T-helper 1 cell treated with Interleukin-12 subunit alpha and Interleukin-12 subunit beta and Interleukin-4 antibody, amounts not matched to agents 30 ng/mL and 1 ng/mL, for 36 hours (primary cell): ENCODE results near the gene SVEP1. TPM values are rescaled to one million over a fixed set of nuclear protein-coding genes. Genes with fewer than 3 reads are reported as not detected.

Experiments
- intact Hi-C: fragments of 100-400 bp; cut with micrococcal nuclease; formaldehyde crosslinking; loops from one replicate; pipeline ENCODE4 v1.15.1; 2024
- total RNA-seq: library from RNA; stranded (reverse); gene quantifications from 2 replicates; pipeline ENCODE4 v1.2.3, GENCODE V29; 2022

The SVEP1 gene
- total RNA-seq, 1 donor from 2014 or later, result not detected

DNA sequence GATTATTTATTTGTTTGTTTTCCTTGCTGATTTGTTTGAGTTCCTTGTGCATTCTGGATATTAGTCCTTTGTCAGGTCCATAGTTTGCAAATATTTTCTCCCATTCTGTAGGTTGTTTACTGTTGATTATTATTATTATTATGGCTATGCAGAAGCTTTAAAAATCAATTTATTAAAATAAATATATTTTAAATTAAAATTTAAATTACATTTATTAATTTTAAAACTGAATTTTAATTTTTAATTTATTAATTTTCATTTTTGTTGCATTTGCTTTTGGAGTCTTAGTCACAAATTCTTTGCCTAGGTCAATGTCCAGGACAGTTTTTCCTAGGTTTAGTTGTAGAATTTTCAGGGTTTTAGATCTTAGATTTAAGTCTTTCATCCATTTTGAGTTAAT, 50.9 kb downstream of the SVEP1 start:
- intact Hi-C loops, result no loop called here

- intact Hi-C loops, result no loop called here
Measured at GRCh38 chr9:110526426-110526825, 53.1 kb downstream of the SVEP1 start.

DNA sequence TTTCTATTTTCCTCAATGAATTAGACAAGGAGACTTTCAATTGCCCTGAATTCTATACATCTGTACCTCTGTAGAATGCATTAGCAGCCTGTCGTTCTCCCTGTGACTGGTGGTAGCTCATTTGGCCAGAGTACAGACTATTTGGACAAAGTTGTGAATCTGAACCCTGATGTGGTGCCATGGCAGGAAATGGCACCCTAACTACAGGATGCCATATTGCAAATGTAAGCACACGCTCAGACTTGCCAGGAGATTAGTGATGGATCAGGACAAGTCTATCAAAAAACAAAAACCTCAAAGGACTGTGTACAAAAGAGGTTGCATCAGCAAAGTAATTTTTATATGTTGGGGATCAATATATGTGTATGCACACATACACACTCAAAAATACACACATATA, 58.3 kb downstream of the SVEP1 start:
- intact Hi-C loops, result no loop called here

DNA sequence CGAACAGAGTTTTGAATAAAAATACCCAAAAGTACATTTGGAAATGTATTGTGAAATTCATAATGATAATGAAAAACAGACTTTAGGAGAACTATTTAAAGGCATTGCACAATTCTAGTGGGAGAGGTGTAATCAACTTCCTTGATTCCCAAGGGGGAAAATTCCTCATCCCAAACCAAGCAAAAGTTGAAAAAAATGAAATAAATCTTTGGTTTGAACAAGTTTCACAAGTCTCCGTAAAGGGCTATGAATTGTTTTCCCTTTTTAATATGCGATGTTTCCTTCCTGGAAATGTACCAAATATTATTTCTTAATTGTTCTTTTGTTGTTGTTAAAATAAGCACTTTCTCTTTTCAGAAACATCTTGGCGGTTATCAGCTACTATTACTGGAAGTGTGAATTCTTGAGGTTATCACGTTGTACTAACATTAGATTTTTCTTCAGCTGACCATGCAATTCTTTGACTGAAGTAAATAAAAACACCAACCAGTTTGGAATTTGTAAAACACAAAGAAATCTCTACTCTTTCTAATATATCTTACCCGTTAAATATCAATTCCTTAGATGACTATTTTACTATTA, 59.3 kb downstream of the SVEP1 start:
- intact Hi-C loops, result no loop called here

DNA sequence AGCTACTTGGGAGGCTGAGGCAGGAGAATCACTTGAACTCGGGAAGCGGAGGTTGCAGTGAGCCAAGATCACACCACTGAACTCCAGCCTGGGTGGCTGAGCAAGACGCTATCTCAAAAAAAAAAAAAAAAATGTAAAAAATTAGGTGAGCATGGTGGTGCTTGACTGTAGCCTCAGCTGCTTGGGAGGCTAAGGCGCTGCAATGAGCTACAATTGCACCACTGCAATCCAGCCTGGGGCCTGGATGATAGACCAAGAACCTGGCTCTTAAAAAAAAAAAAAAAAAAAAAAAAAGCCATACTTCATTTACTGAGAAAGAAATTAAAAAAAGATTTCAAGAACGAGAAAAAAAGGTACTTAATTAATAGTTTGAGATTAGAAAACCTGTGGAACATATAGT, 62.1 kb downstream of the SVEP1 start:
- intact Hi-C loops, result no loop called here

GRCh38 chr9:110514897-110515296, 64.6 kb downstream of the SVEP1 start:
- intact Hi-C loops, result no loop called here

- intact Hi-C loops, result no loop called here
Measured at GRCh38 chr9:110512817-110513216, 66.7 kb downstream of the SVEP1 start.

- intact Hi-C loops, result no loop called here
Measured at GRCh38 chr9:110509792-110510191, 69.7 kb downstream of the SVEP1 start.

DNA sequence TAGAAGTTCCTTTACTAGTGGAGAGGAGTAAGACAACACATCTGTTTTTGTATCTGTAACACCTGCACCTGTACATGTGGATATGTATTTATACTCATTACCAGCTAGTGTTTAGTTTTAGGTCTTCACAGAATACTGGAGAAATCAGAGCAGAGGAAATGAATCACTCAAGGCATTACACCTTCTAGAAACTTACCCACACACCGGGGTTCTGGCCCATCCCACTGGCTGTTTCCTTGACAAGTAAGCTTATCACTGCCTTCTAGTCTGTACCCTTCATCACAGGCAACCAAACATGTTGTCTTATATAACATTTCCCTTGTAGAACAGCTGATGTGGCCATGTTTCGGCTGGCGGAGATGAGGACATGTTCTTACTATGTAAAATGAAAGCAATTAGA, 76.7 kb downstream of the SVEP1 start:
- intact Hi-C loops, result no loop called here

DNA sequence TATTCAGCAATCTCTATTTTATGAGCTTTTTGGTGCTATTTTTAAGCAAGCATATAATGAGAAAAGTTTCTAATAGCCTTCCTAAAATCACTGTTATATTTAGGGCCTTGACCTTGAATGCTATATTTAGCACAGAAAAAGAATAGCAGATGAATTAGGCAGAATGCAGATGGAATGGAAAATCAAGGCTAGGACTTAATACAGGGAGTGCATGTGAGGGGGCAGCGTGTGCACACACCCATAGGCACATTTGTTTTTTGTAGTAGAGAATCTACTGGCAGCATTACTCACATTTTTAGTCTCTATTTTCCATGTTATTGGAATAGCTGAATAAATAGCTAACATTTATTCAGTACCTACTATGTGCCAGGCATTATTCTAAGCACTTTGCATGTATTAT, 79.9 kb downstream of the SVEP1 start:
- intact Hi-C loops, result no loop called here

GRCh38 chr9:110487196-110487595, 92.3 kb downstream of the SVEP1 start:
- intact Hi-C loops, result no loop called here

GRCh38 chr9:110486218-110486617, 93.3 kb downstream of the SVEP1 start:
- intact Hi-C loops, result no loop called here

DNA sequence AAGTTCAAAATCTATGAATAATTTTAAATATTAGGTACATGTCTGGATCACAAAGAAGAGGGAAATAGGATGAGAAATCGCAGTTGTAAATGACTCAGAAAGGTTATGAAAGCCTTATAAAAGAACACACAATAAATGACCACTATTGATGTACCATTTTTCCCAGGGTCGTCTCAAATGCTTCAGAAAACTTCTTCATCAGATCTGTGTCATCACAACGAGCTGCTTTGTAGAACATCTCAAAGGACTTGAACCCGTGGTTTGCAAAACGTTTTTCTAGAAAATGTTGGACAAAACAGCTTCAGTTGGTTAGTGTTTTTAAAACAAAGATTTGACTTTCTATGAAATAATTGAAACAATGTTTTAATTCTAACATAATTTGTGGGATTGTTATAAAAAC, 100.1 kb downstream of the SVEP1 start:
- intact Hi-C loops, result no loop called here

DNA sequence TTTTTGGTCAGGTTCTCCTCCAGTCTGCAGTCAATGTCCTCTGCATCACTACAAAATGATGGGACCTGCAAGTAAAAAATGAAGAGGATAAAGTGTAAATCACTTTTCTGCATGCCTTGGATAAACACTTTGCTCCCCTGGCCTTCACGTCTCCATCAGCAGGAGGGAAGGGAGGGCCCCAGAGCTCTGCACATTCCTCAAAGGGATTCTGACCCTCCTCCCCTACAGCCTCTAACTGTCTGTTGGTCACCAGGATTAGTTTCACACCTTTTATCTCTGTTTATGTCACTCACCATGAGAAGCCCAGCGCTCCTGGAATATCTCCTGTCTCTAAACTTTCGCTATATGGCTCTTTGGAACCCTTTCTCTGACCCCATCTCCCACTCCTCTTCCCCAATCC, 103.3 kb downstream of the SVEP1 start:
- intact Hi-C loops, result no loop called here

- intact Hi-C loops, result no loop called here
Measured at GRCh38 chr9:110472111-110472510, 107.4 kb downstream of the SVEP1 start.

DNA sequence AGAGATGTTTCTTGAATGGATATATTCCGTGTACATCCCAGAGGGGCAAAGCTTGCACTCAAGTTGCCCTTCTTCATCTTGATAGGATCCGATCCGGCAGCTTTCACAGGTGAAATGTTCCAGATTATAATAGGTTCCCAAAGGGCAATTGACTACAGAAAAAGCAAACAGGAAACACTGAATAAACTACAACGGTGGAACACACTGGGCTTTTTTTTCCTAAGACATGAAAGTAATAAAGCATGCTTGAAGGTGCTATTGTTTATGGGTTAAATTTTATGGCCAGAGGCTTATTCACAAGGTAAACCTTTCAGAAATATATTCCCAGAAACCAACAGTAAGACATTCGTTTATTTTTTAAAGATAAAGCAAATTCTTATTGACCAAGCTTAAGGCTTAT, 110.6 kb downstream of the SVEP1 start:
- intact Hi-C loops, result no loop called here

GRCh38 chr9:110465190-110465589, 114.4 kb downstream of the SVEP1 start:
- intact Hi-C loops, result no loop called here

DNA sequence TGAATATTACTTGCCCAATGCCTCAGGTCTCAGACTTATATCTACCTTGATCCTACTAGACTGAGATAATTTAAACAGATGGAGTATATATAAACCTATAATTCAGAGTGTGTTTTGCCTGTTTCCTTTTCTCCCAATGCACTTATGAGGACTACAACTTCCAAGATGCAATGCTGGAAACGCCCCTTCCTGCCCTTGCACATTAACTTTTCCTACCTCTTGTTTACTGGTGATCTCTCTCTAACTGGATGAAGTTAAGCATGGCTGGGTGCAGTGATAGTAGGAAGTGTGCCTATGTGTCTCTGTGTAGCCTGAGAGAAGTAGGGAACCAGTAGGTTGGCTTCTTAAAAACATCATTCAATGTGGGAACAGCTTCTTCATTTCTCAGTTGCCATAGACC, 115.2 kb downstream of the SVEP1 start:
- intact Hi-C loops, result no loop called here

- intact Hi-C loops, result no loop called here
Measured at GRCh38 chr9:110463499-110463898, 116.0 kb downstream of the SVEP1 start.

GRCh38 chr9:110457245-110457644, 122.3 kb downstream of the SVEP1 start:
- intact Hi-C loops, result no loop called here

DNA sequence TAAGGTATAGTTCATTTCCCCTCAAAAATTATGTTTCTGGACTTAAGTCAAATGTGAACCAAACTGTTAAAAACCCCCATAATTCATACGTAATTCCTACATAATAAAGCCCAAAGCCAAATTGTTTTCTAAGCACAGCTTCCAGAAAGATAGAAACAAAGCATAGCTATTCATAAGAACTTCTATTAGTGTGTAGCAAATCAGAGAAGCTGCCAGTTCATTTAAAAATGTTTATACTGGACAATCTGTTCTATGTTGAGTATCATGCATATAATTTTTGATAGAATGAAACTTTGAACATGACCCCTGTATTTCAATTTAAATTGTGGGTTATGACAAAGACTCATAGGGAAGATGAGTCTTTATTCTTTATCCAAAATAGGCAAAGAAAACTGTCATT, 122.9 kb downstream of the SVEP1 start:
- intact Hi-C loops, result no loop called here

DNA sequence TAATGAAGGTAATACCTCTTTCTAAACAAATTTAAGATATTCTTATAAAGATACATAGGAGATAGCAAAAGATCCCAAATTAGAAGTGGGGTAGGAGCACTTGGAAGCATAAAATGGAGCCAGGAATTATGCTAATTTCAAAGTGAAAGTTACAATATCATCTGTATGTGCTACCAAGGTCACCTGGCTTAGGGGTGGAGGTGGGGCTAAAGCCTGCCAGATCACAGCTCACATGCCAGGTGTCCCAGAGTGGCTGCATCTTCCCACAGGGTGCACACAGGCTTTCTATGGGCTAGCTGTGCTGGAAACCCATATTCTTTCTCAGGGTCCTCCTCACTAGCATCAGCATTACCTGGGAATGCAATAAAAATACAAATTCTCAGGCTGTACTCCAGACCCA, 123.7 kb downstream of the SVEP1 start:
- intact Hi-C loops, result no loop called here

GRCh38 chr9:110452227-110452801, 127.2 kb downstream of the SVEP1 start:
- intact Hi-C loops, result loop anchor here (1.0 kb wide), 2 partner anchors 171 to 847 kb away; no protein-coding TSS in a partner anchor

GRCh38 chr9:110451726-110452125, 127.8 kb downstream of the SVEP1 start:
- intact Hi-C loops, result loop anchor here (1.0 kb wide), 2 partner anchors 172 to 848 kb away; no protein-coding TSS in a partner anchor
